NCI-H187 (cell line): ENCODE data around the gene GPR183.

ENCODE experiments used
- DNase-seq, 2 experiments: peaks; one replicate each; lab custom pipeline; 2025; lab: John Stamatoyannopoulos, UW

GPR183 gene

DNA sequence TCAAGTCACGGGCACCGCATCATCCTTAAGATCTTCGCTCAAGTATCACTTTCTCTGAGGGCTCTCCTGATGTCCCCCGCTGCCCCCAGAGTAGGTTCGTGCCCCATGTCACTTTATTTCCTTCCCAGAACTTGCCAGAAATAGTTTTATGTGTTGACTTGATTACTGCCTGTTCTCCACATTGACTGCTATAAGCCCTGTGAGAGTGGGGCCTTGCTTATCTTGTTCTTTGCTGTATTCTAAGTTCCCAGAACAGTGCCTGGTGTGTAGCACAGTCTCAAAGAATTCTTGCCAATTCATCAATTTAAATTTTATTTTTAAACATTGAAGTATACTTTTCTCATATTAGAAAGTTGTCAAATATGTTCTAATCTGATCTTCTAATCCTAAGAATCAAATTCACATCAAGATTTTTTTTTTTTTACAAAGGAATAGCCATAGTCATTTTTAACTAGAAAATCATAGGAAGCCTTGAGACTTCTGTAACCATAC, 32.1 kb upstream of the GPR183 start:
- DNase-seq: no peak

DNA sequence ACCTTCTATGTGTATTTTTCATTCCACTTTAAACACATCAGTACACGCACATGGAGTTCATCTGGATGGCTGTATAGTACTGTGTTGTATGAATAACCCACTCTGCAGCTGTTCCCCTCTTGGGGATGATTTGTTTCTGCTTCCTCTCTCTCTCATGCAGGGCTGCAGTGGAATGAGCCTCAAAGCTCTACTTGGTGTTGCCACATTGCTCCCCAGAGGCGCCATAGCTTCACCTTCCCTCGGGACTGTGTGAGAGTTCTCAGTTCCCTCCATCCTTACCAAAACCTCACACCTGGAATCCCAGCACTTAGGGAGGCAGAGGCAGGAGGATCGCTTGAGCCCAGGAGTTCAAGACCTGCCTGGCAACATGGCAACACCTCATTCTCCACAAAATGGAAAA, 28.4 kb upstream of the GPR183 start:
- no peak for DNase-seq

DNA sequence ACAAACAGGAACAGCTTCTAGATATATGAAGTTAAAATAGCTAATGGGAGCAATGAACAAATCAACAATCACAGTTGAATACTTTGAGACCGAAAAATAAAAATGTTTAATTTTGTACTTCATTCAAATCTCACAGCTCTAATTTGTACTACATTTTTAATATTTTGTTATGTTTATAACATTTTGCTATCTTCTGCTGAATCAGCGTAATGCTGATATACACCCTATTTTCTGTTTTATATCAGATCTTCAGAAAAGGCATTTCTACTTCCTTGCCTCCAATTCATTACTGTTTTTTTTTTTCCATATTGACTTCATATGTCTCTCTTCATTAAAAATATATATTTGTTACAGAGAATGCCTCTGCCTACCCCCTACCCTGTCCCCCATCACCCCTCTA, 27.9 kb upstream of the GPR183 start:
- no peak for DNase-seq

DNA sequence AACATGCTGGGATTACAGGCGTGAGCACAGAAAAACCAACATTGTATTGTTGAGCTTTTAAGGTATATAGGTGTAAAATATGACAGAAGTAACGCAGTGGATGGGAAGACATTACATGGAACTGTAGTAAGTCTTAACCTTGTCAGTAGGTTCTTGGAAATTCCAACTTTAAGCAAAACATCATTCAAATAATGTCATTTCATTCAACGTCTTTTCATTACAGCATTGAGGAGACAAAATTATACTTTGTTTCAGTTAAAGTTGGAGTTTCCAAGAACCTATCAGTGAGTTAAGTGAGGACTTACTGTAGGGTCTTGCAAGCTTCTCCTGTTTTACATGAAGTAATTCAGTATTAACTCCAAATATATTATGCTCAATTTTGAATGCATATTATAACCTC, 27.0 kb upstream of the GPR183 start:
- DNase-seq: no peak

DNA sequence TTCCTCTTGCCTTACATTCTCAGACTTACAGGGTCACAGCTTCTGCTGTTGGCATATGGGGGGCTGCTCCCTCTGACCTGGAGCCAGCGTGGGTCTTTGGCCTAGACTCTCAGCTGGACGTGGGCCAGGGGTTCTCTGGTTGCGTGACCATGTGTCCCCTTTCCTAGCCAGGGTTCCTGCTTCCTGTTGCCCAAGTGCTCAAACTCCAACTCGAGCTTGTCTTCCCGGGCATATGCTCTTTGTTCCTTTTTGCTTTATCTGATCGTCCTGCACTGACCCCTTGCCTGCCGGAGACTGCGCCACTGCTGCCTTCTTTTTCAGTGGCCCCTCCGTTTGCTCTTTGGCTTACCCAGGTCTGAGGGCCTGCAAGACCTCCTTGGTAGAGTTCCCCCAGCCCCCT, 25.3 kb upstream of the GPR183 start:
- DNase-seq: no peak

DNA sequence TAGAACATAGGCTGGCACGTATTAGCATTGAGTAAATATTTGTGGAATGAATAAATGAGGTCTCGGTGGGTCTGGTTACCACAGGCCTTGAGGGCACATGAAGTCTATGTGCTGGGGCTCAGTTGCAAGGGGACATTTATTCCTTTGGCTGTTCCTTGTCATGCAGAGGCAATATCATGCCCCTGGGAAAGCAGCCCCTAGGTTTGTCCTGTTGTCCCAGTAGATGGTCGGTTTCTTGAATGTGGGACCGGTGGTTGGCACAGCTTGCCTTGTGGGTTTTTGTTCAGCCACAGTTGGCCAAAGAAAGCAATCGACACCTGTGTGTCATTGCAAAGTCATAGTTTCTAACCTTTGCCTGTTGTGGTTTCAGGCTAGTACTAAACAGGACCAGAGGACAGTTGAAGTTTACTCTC, 24.7 kb upstream of the GPR183 start:
- no peak for DNase-seq

DNA sequence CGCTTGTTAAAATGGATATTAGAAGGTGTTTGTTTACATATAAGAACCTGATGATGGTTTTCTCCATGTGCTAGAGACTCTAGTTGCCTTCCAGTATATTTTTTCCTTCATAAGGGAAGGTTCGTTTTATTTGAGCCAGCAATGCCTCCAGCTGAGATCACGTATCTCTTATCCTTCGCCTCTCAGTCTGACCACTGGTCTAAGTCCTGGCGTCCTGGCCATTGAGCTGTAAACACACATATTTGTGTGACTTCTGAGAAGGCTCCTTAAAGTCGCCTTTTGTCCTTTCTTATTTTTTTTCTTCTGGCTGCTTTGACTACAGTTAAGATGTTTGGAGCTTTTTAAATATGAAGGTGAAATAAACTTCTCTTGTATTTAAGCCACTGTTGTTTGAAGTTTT, 23.7 kb upstream of the GPR183 start:
- no peak for DNase-seq

DNA sequence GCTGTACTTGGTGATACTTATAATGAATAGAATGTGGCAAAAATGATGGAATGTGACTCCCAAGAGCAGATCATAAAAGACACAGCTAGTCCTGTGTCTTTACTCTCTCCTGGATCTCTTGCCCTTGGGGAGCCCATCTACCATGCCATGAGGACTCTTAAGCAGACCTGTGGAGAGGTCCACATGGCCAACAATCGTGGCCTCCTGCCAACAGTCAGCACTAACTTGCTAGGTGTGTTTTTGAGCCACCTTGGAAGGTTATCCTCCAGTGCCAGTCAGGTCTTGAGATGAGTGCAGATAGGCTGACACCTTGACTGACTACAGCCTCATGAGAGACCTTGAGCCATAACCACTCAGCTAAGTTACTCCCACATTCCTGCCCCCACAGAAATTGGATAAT, 22.3 kb upstream of the GPR183 start:
- DNase-seq: no peak

DNA sequence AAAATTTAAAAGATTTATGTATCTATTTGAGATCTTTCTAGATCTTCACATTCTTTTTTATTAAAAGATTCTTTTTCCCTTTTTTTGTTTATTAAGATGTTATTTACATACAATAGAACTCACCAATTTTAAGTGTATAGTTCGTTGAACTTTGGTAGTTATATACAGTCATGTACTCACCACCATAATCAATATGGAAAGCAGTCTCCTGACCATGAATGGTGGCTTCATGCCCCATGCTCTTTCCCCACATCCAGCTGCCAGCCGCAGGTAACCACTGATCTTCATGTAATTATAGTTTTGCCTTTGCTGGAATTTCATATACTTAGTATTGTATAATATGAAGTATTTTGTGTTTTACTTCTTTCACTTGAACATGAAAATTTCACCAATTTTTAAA, 20.6 kb upstream of the GPR183 start:
- DNase-seq: no peak

DNA sequence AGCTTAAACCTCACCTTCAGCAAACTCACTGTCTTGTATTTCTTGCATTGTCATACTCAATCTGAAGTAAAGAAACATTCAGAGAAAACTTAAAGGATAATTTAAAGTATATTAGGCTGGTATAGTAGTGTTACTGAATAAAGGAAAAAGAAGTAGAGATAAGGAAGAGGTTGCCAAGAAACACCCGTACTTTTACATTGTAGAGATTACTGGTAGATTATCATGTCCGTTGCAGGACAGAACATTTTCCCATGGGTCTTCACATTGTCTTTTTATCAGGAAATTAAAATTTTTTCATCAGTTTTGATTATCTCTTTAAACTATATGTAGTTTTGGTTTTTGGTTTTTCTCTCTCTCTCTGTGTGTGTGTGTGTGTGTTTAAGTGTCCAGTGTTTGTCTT, 19.9 kb upstream of the GPR183 start:
- DNase-seq: no peak

DNA sequence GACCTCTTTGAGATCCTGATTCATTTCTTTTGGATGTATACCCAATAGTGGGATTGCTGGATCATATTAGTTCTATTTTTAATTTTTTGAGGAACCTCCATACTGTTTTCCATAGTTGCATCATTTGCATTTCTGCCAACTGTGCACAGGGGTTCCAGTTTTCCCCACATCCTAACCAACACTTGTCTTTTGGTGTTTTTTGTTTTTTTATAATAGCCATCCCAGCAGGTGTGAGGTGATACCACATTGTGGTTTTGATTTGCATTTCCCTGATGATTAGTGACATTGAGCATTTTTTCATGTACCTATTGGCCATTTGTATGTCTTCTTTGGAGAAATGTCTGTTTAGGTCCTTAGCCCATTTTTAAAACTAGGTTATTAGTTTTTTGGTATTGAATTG, 18.8 kb upstream of the GPR183 start:
- no peak for DNase-seq

DNA sequence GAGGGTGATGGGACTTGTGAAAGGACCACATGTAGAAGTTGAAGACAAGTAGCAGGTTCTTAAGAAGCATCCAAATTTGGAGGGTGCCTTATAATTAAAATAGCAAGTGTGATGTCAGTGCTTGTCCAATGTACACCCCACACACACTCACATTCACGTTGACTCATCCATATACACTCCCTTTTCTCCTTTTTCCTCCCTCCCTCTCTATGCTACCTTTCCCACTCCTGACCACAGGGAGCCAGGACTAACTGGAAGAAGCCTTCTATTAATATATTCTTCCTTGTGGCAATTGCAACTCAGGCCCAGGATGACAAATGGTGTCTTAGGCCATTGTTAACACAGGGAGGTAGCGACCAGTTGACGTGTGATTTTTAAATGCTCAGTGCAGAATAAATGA, 16.3 kb upstream of the GPR183 start:
- no peak for DNase-seq

DNA sequence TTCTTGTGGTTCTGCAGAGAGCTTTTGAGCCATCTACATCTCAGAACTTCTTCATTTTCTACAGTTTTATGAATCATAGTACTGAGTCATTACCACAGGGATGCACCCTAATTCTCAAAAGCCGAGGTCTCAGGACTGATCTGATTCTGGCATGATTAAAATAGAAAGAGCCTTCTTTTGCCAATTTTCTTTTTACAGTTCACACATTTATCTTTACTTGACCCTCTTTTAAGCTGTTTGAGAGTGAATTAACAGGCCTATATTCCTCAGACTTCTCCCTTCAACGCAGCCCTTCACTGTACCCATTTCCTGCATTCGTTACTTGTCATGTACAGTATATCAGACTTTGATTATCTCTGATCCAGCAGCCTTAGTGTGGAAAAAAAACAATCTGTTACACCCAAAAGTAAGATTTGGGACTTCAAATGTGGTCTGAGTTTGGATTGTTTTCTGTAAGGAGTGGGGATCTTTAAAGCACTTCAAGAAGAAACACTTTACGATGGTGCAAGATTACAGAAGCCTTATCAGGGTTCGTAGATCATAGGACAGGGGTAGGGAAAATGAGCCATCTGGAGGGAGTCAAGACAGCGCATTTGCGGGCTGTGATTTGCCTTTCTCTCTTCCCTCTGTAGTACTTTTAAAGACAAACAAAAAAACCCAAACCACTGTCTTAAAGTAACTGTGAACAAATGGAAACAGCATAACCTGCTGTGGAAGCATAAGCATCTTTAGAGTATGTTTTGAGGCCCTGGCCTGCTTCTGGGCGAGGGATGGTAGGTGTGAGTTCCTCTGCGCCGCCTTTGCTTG, 15.3 kb upstream of the GPR183 start:
- no peak for DNase-seq

DNA sequence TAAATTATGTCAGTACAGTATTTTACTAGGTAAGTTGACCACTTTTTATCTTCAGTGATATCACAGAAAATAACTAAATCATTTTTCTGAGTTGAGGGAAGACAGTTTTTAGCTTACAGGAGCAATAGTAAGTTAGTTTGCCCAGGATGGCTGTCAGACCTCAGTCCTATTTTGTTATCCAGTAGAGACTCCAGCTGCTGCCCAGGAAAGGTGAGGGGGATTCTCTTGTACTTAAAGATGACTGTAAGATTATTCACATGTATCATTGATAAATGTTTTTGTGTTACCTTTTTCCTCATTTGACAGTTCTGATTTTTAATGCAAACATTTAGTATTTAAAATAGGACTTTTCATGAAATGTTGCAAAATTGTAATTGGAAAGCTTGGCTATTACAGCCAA, 14.5 kb upstream of the GPR183 start:
- DNase-seq: no peak

DNA sequence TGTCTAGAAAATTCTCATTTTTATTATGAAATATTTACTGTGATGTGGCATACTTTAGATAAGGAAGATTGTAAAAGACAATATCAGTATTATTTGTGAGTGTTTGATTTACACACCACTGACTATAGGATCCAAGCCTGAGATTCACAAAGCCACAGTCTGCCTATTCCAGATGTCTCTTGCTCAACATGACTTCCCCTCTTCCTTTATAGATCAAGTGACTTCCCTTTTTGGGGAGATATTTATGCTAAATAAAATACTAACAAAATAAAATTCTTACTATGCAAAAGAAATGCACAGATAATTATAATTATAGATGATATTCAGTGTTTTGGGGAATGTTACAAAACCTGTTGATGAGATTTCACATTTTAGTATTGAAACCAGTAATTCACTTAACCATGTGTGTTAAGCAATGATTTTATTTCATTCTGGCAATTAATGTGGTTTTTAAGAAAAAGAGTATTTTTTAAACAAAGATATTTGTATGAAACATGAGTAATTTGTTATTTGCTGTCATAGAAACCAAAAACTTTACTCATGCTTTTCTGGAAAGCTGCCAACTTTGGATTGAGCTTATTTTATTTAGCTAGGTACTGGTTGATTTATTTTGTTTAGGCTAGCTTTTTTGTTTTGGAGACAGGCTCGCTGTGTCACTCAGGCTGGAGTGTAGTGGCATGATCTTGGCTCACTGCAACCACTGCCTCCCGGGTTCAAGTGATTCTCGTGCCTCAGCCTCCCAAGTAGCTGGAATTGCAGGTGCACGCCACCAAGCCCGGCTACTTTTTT, 13.7 kb upstream of the GPR183 start:
- no peak for DNase-seq

DNA sequence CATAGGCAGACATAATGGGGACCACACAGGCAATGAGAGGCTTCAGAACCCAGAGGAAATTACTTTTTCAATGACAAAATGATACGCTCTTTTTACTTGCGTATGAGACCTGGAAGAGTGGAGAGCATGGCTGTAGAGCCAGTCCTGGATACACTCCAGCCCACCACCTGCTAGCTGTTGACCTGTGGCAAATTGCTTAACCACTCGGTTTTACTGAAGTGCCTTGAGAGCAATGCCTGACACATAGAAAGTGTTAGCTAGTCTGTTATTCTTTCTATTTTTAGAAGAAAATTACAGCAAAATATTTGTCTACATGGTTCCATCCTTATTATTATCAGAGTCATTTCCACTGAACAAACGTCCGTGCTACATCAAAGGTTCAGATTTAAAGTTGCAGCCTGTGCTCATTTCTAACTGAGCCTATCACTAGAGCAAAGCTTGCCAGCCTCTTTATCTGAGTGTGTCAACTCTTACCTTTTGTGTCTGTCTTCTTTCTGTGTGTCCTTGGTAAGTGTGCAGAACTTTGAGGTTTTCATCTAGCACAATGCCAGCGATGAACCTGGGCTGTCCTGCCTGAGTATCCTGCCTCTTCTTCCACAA, 9.6 kb upstream of the GPR183 start:
- DNase-seq: peak; percentile 50 to 60

DNA sequence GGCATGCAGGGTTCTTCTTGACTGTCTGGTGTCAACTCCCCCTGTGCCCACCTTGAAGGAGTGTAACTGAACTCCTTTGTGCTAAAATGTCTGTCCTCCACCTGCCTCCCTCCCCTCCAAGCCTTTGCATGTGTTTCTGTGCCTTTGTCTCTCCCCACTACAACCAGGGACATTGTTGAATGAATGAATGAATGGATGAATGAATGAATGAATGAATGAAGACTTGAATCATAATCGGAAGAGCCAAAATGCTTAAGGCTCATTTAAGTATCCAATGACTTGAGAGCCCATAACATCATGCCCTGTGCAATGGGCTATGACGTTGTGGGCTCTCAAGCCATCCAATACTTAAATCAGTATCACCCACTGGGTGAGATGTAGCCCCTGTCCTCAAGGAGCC, 9.0 kb upstream of the GPR183 start:
- no peak for DNase-seq

DNA sequence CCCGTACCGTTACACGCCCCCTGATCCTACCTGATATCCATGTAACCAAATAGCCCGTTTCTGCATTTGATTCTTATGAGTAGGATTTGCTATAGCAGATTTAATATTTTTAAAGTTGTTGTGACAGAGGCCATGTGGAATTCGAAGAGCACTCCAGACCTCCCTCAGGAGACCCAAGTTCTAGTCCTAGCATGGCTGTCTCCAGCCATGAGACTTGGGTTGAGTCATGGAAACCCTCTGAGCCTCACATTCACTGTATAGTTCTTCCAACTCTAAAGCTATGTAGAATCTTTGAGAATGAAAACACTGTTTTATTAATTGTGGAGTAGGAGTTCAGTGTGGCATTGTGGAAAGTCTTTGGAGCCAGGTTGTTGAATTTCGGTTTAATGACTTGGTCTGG, 8.0 kb upstream of the GPR183 start:
- no peak for DNase-seq

DNA sequence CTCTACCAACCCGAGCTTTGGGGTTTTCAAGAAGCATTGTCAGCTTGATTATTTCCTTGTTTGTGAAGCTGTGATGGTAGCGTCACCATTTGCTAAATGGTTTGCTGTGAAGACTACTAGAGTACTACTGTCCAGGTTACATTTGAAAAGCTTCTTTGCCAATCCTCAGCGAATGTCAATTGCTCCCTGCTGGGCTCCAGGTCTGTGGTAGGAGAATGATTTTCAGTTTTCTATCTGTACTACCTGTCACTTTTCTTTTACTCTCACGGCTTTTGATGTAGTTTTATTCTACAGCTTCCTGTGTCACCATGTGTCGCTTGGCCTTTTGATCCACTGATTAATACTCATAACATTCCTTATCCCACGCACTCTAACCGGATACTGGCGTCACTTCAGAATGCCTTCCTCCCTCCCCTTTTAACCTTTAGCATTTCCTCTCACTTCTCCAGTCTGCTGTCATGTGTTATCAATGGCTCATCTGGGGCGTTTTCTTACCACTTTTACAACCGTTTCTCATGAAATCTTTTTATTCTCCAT, 7.5 kb upstream of the GPR183 start:
- no peak for DNase-seq

DNA sequence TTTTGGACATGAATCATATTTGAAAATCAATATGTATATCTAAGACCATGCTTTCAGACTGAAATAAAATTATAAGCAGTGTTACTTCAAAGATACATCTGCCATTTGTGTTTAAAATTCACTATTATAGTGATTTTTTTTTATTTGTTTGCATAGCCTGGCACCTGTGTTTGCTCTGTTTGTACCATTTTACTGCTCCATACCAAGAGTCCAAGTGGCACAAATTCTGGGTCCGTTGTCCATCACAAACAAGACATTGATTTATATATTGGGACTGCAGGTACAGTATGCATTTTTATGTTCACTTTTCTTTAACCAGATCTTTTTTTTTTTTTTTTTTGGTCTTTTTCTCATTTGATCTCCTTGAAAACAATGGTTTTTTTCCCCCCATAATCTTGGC, 6.7 kb upstream of the GPR183 start:
- no peak for DNase-seq

DNA sequence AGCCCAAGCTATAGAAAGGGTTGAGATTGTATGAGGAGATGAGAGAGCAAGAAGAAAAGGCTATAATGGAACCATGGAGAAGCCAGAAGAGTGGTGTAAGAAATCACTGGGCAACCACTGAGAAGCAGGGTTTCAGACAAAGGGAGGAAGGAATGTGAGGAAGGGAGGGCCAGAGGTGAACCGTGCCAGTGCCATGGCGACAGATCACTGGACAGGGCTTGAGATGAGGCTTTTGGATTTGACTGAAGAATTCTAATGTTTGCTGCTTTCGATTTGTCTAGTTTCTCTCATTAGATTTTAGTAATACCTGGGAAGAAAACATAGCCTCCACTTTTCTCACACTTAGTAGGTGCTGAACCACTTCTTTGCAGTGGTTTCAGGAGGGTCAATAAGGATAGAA, 6.3 kb upstream of the GPR183 start:
- DNase-seq: no peak

DNA sequence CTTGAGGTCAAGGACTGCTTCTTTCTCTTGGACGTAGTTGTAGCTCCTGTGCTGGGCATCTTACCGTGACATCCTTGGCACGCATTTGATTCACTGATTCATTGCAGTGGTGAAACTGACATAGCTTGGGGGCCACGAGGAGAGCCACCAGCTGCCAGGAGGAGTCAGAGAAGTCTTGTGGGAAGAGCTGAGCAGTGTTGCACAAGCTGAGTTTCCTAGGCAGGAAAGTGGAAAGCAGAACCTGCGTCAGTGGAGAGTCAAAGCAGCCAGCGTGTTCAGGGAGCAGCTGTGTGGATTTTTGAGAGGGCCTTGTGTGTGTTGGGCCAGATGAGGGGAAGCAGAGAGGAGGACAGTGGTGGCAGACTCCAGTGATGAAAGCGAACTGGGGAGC, 5.3 kb upstream of the GPR183 start:
- no peak for DNase-seq
